Epithelial cell of proximal tubule (primary cell): ENCODE measurements around the gene NOS1AP. TPM values are rescaled to one million over a fixed set of nuclear protein-coding genes. Genes with fewer than 3 reads are reported as not detected.

Experiments
- DNase-seq: peaks from one replicate; pipeline ENCODE4 v3.0.0-alpha.2; 2011; ENCODE audit warnings: low read depth
- H3K4me3 ChIP-seq: 2 replicates; pipeline ENCODE4 v1.5.1; 2011; ENCODE audit warnings: low read depth, mild to moderate bottlenecking, low read length
- total RNA-seq: library from RNA; depleted of rRNA; stranded (reverse); fragments of >200 nt; gene quantifications from 2 replicates; pipeline ENCODE4 v1.2.3, GENCODE V29; 2015
- TF ChIP-seq, protein P1 (sequence below): conservative IDR thresholded peaks from 2 replicates; pipeline ENCODE4 v1.5.1; 2012; ENCODE audit warnings: low read depth, mild to moderate bottlenecking, low read length

NOS1AP gene
- total RNA-seq, 1 donor from 2014 or later: 2.2 TPM

GRCh38 chr1:162250004-162250730 lies 180.7 kb downstream of the NOS1AP start:
- TF ChIP-seq, protein P1, sequence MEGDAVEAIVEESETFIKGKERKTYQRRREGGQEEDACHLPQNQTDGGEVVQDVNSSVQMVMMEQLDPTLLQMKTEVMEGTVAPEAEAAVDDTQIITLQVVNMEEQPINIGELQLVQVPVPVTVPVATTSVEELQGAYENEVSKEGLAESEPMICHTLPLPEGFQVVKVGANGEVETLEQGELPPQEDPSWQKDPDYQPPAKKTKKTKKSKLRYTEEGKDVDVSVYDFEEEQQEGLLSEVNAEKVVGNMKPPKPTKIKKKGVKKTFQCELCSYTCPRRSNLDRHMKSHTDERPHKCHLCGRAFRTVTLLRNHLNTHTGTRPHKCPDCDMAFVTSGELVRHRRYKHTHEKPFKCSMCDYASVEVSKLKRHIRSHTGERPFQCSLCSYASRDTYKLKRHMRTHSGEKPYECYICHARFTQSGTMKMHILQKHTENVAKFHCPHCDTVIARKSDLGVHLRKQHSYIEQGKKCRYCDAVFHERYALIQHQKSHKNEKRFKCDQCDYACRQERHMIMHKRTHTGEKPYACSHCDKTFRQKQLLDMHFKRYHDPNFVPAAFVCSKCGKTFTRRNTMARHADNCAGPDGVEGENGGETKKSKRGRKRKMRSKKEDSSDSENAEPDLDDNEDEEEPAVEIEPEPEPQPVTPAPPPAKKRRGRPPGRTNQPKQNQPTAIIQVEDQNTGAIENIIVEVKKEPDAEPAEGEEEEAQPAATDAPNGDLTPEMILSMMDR: no peak
- H3K4me3 ChIP-seq: no peak overlapping the region
- no peak for DNase-seq

GRCh38 chr1:162251102-162251501 lies 181.6 kb downstream of the NOS1AP start:
- no peak for DNase-seq
- TF ChIP-seq, protein P1: no peak
- H3K4me3 ChIP-seq: no peak overlapping the region

- TF ChIP-seq, protein P1: no peak
- no peak overlapping the region for H3K4me3 ChIP-seq
- no peak for DNase-seq
Observed at GRCh38 chr1:162252214-162252613, 182.7 kb downstream of the NOS1AP start.

DNA sequence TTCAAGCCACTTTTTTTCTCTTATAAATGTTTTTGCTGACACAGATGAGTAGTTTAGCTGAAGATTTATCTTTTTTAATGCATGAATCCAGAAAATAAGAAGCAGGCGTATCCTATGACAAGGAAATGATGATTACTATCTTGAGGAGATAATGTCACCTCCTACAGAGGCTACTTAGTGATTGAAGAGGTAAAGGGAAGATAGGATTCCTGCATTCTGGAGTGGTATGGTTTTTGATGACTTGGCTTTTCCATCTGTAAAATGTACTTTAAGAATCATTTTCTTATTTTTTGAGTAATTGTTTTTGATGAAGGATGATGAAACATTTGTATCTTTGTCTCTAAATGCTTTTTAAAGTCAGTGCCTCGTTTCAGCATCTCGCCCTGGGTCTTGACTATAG lies 184.3 kb downstream of the NOS1AP start:
- TF ChIP-seq, protein P1: no peak
- H3K4me3 ChIP-seq: no peak overlapping the region
- DNase-seq: no peak

DNA sequence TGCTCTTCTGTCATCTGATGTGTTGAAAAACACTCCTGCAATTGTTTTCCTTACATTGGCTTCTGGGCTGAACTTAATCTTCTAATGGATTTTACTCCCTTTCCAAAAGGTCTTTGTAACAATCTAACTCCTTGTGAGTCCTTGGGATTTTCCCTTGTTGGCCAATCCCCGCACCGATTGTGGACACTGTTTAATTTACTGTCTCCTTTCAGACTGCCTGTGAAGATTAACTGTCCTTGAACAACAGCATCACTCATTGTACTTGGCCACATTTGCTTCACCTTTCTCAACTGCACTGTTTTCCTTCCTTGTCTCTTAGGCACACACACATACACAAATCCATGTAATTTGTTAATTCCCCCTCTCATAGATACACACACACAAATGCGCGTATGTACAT lies 186.8 kb downstream of the NOS1AP start:
- DNase-seq: no peak
- H3K4me3 ChIP-seq: no peak overlapping the region
- TF ChIP-seq, protein P1: no peak

GRCh38 chr1:162258394-162258793 lies 188.9 kb downstream of the NOS1AP start:
- TF ChIP-seq, protein P1: no peak
- no peak for DNase-seq
- H3K4me3 ChIP-seq: no peak overlapping the region

DNA sequence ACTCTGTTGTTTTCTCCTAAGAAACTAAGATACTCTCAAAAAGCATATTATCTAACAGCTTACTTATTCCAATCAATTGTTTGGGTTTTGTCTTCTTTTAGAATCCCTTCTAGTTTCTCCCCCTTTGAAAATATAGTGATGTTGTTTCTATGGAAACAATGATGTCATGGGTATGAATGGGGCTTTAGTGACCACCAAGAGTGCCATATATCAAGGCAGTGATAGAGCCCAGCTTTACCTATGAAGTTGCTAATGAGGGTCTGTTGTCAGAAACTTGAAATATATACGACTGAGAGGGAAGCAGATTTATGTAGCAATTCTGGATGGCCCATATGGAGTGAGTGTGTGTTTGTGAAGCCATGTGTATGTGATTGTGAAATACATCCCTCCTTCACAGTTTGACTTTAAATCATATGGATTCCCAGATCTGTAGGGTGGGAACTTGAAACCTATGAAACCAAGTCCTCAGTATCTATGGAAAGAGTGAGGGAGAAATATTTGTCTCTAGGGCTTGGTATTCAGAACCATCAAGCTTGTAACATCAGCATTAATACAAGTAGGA lies 190.5 kb downstream of the NOS1AP start:
- TF ChIP-seq, protein P1: no peak
- no peak for DNase-seq
- H3K4me3 ChIP-seq: no peak overlapping the region
